Activated CD4-positive, alpha-beta T cell treated with anti-CD3 and anti-CD28 coated beads for 1 hour (primary cell): ENCODE measurements around the gene RHOB.
"Not testable (repeated sequence)": the region's sequence is repeated elsewhere in the genome, so short reads cannot be mapped to it uniquely, and the experiment has no call there.

ENCODE experiments used
- DNase-seq: peaks from one replicate; pipeline ENCODE4 v3.0.0-alpha.2; 2020

RHOB gene

GRCh38 chr2:20480913-20481312 is 34.0 kb downstream of the RHOB start:
- no peak for DNase-seq

- no peak for DNase-seq
These were observed 35.0 kb downstream of the RHOB start for GRCh38 chr2:20481798-20482405.

GRCh38 chr2:20482725-20483124 is 35.9 kb downstream of the RHOB start:
- DNase-seq, result no peak

GRCh38 chr2:20483194-20483895 is 36.5 kb downstream of the RHOB start:
- no peak for DNase-seq

- no peak for DNase-seq
These were observed 37.3 kb downstream of the RHOB start for GRCh38 chr2:20484034-20484617.

- DNase-seq, result no peak
These were observed 38.1 kb downstream of the RHOB start for GRCh38 chr2:20484810-20485611.

GRCh38 chr2:20485612-20486388 is 38.9 kb downstream of the RHOB start:
- DNase-seq, result no peak

GRCh38 chr2:20486571-20486970 is 39.7 kb downstream of the RHOB start:
- no peak for DNase-seq

GRCh38 chr2:20487030-20487391 is 40.1 kb downstream of the RHOB start:
- DNase-seq, result no peak

GRCh38 chr2:20487392-20488174 is 40.7 kb downstream of the RHOB start:
- DNase-seq, result no peak

GRCh38 chr2:20488201-20488641 is 41.3 kb downstream of the RHOB start:
- no peak for DNase-seq

- DNase-seq, result no peak
These were observed 41.9 kb downstream of the RHOB start for GRCh38 chr2:20488782-20489181.

GRCh38 chr2:20490300-20491181 is 43.7 kb downstream of the RHOB start:
- no peak for DNase-seq

GRCh38 chr2:20491739-20492531 is 45.1 kb downstream of the RHOB start:
- DNase-seq, result no peak

GRCh38 chr2:20493095-20493494 is 46.2 kb downstream of the RHOB start:
- DNase-seq, result not testable (repeated sequence)

- DNase-seq, result no peak
These were observed 47.4 kb downstream of the RHOB start for GRCh38 chr2:20494241-20494640.

- DNase-seq, result no peak
These were observed 49.4 kb downstream of the RHOB start for GRCh38 chr2:20496076-20496872.

- no peak for DNase-seq
These were observed 50.1 kb downstream of the RHOB start for GRCh38 chr2:20496942-20497341.
